ENCODE data around the gene ROR2.
"Not testable (repeated sequence)": the region's sequence is repeated elsewhere in the genome, so short reads cannot be mapped to it uniquely, and the experiment has no call there.

- TF ChIP-seq POLR2A (IDR thresholded peaks at IDR 0.05; ENCODE audit: low read length); GATA1 (IDR thresholded peaks at IDR 0.05; ENCODE audit: low read depth, low read length): not testable (repeated sequence)
Measured at GRCh38 chr9:91975254-91975653, 25.2 kb upstream of the ROR2 start.
